Measurements from ENCODE around the gene ST3GAL3.
A peak's percentile ranks its signal among the peaks of the same experiment; 100 is the strongest.

ST3GAL3 gene

DNA sequence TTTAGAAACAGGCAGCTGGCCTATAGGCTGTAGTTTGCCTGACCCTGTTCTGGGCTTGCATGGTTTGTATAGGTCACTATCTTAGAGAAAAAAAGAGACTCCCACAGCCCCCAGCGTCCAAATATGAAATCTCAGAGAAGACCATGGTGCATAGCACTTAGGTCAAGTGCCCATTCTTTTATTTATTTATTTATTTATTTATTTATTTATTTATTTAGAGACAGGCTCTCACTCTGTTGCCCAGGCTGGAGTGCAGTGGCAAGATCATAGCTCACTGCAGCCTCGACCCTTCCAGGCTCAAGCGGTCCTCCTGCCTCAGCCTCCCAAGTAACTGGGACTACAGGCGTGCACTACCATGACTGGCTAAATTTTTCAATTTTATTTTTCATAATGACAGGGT lies 175.4 kb downstream of the ST3GAL3 start (continued):
- TF ChIP-seq TSHZ1 (tag by site-specific recombination; IDR thresholded peaks at IDR 0.05; ENCODE audit: borderline replicate concordance) (no peak; the same call in 1 of the 2 replicates), YY1 (tag by site-specific recombination; IDR thresholded peaks at IDR 0.05) (no peak), ZNF660 (tag by site-specific recombination; IDR thresholded peaks at IDR 0.05) (no peak), ZNF24 (tag by site-specific recombination; IDR thresholded peaks at IDR 0.05) (no peak)

- CTCF ChIA-PET: interaction anchor here (1.0 to 1.8 kb wide), 3 partner anchors 47 to 120 kb away, joined by 3 to 10 read pairs (median 4); no protein-coding TSS in a partner anchor
- no peaks in the 10 kb centered on the region for H3K4me1 ChIP-seq (ENCODE audit: control insufficient read depth, insufficient read depth, low read length)
- POLR2A ChIA-PET: no interaction called here
- TF ChIP-seq, protein P1, sequence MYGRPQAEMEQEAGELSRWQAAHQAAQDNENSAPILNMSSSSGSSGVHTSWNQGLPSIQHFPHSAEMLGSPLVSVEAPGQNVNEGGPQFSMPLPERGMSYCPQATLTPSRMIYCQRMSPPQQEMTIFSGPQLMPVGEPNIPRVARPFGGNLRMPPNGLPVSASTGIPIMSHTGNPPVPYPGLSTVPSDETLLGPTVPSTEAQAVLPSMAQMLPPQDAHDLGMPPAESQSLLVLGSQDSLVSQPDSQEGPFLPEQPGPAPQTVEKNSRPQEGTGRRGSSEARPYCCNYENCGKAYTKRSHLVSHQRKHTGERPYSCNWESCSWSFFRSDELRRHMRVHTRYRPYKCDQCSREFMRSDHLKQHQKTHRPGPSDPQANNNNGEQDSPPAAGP (tag by site-specific recombination; IDR thresholded peaks at IDR 0.05): peak; percentile 24; the same call in 1 of the 2 replicates
- no peak for TF ChIP-seq ZNF645 (tag by site-specific recombination; IDR thresholded peaks at IDR 0.05)
- TF ChIP-seq ZNF140 (tag by site-specific recombination; IDR thresholded peaks at IDR 0.05): no peak
- TF ChIP-seq ZNF324 (tag by site-specific recombination; IDR thresholded peaks at IDR 0.05): no peak
- TF ChIP-seq KLF1 (tag by site-specific recombination; IDR thresholded peaks at IDR 0.05): peak; percentile 19; the same call in 1 of the 2 replicates
- TF ChIP-seq ZBTB17 (tag by site-specific recombination; IDR thresholded peaks at IDR 0.05): no peak
- TF ChIP-seq, protein P2, sequence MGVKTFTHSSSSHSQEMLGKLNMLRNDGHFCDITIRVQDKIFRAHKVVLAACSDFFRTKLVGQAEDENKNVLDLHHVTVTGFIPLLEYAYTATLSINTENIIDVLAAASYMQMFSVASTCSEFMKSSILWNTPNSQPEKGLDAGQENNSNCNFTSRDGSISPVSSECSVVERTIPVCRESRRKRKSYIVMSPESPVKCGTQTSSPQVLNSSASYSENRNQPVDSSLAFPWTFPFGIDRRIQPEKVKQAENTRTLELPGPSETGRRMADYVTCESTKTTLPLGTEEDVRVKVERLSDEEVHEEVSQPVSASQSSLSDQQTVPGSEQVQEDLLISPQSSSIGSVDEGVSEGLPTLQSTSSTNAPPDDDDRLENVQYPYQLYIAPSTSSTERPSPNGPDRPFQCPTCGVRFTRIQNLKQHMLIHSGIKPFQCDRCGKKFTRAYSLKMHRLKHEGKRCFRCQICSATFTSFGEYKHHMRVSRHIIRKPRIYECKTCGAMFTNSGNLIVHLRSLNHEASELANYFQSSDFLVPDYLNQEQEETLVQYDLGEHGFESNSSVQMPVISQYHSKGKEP (tag by site-specific recombination; IDR thresholded peaks at IDR 0.05): 0 out of 2 replicates have a peak, but pooled peaks have one; percentile 31
- no peak for TF ChIP-seq ZNF362 (tag by site-specific recombination; IDR thresholded peaks at IDR 0.05)
- TF ChIP-seq ZNF169 (tag by site-specific recombination; IDR thresholded peaks at IDR 0.05): no peak
- TF ChIP-seq ZNF624 (tag by site-specific recombination; IDR thresholded peaks at IDR 0.05): no peak
- TF ChIP-seq ZNF394 (tag by site-specific recombination; IDR thresholded peaks at IDR 0.05; ENCODE audit: borderline replicate concordance): no peak
- TF ChIP-seq ZNF658 (tag by site-specific recombination; IDR thresholded peaks at IDR 0.05): no peak
- TF ChIP-seq, protein P3, sequence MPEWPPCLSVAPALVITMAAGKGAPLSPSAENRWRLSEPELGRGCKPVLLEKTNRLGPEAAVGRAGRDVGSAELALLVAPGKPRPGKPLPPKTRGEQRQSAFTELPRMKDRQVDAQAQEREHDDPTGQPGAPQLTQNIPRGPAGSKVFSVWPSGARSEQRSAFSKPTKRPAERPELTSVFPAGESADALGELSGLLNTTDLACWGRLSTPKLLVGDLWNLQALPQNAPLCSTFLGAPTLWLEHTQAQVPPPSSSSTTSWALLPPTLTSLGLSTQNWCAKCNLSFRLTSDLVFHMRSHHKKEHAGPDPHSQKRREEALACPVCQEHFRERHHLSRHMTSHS (tag by site-specific recombination; IDR thresholded peaks at IDR 0.05): no peak
- TF ChIP-seq, protein P4, sequence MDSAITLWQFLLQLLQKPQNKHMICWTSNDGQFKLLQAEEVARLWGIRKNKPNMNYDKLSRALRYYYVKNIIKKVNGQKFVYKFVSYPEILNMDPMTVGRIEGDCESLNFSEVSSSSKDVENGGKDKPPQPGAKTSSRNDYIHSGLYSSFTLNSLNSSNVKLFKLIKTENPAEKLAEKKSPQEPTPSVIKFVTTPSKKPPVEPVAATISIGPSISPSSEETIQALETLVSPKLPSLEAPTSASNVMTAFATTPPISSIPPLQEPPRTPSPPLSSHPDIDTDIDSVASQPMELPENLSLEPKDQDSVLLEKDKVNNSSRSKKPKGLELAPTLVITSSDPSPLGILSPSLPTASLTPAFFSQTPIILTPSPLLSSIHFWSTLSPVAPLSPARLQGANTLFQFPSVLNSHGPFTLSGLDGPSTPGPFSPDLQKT (IDR thresholded peaks at IDR 0.05; ENCODE audit: borderline replicate concordance, low read depth, low read length): no peak
- no peak for TF ChIP-seq ZNF24 (tag by site-specific recombination; IDR thresholded peaks at IDR 0.05)
- TF ChIP-seq OSR2 (tag by site-specific recombination; IDR thresholded peaks at IDR 0.05): no peak
- no peak for TF ChIP-seq ZNF155 (tag by site-specific recombination; IDR thresholded peaks at IDR 0.05)
- TF ChIP-seq PRDM1 (tag by site-specific recombination; IDR thresholded peaks at IDR 0.05): no peak
- TF ChIP-seq ZNF571 (tag by site-specific recombination; IDR thresholded peaks at IDR 0.05): no peak
- no peak for TF ChIP-seq WT1 (tag by site-specific recombination; IDR thresholded peaks at IDR 0.05)
- TF ChIP-seq, protein P5, sequence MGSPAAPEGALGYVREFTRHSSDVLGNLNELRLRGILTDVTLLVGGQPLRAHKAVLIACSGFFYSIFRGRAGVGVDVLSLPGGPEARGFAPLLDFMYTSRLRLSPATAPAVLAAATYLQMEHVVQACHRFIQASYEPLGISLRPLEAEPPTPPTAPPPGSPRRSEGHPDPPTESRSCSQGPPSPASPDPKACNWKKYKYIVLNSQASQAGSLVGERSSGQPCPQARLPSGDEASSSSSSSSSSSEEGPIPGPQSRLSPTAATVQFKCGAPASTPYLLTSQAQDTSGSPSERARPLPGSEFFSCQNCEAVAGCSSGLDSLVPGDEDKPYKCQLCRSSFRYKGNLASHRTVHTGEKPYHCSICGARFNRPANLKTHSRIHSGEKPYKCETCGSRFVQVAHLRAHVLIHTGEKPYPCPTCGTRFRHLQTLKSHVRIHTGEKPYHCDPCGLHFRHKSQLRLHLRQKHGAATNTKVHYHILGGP (tag by site-specific recombination; IDR thresholded peaks at IDR 0.05): no peak
- no peak for TF ChIP-seq ZNF10 (tag by site-specific recombination; IDR thresholded peaks at IDR 0.05)
- TF ChIP-seq ZNF211 (tag by site-specific recombination; IDR thresholded peaks at IDR 0.05; ENCODE audit: low read depth): no peak
Measured at GRCh38 chr1:43883321-43883720, 176.0 kb downstream of the ST3GAL3 start.

More at GRCh38 chr1:43883321-43883720, 176.0 kb downstream of the ST3GAL3 start:
- H3K4me3 ChIP-seq (ENCODE audit: low read depth, low read length): no peak overlapping the region
- no peaks in the 10 kb centered on the region for H3K36me3 ChIP-seq (ENCODE audit: control insufficient read depth in 2 of 2, insufficient read depth in 1 of 2, low read length in 2 of 2)
- H3K9me3 ChIP-seq (ENCODE audit: control insufficient read depth, insufficient read depth, low read depth, low read length): no peaks in the 10 kb centered on the region
- no peak overlapping the region for H3K27ac ChIP-seq (ENCODE audit: extremely low read depth, low read depth, low read length)
